ENCODE results near the gene PARD6B. TPM values are rescaled to one million over a fixed set of nuclear protein-coding genes. Genes with fewer than 3 reads are reported as not detected.

Gene PARD6B
- total RNA-seq, 2 experiments from 2014 or later = 4.4 to 6.1 TPM

DNA sequence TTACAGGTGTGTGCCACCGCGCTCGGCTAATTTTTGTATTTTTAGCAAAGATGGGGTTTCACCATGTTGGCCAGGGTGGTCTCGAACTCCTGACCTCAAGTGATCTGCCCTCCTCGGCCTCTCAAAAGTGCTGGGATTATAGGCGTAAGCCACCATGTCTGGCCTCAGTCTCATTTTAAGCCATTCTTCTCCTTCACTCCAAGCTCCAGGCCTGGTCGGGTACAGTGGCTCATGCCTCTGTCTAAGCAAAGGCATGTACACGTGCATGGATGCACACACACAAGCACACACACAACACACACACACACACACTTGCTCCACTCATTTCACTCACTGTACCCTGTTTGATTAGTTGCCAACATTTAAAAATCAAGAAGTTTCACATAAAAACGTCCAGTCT, 7.7 kb upstream of the PARD6B start:
- Histone ChIP-seq H3K9me2 (ENCODE audit: insufficient read depth, low read length) (no peaks in the 10 kb centered on the region), H3K4me1 (ENCODE audit: insufficient read depth, low read length, poor library complexity, severe bottlenecking) (no peaks in the 10 kb centered on the region), H3K4me2 (ENCODE audit: low read length) (no peak overlapping the region), H3K4me3 (ENCODE audit: low read depth, low read length, poor library complexity, severe bottlenecking) (no peak overlapping the region), H2AFZ (ENCODE audit: low read length) (no peak overlapping the region), H3K9me3 (ENCODE audit: low read length) (no peaks in the 10 kb centered on the region), H4K20me1 (ENCODE audit: insufficient read depth, low read length) (no peaks in the 10 kb centered on the region), H3K36me3 (ENCODE audit: insufficient read depth, low read length) (no peaks in the 10 kb centered on the region), H3K27ac (ENCODE audit: low read depth, low read length, poor library complexity, severe bottlenecking) (no peak overlapping the region), H3K79me2 (ENCODE audit: insufficient read depth, low read depth, low read length) (no peaks in the 10 kb centered on the region)
- POLR2A ChIA-PET = interaction anchor here (0.6 kb wide), 1 partner anchor 207 kb away, joined by 4 read pairs; no protein-coding TSS in a partner anchor
- DNase-seq (ENCODE audit: low spot score) = no peak
- intact Hi-C loops (cut with micrococcal nuclease; ENCODE audit: unreplicated experiment) = no loop called here
- TF ChIP-seq EZH2phosphoT487 (IDR thresholded peaks at IDR 0.05; ENCODE audit: borderline replicate concordance, low read depth, low read length) (no peak), CTCF (conservative IDR thresholded peaks at IDR 0.05; ENCODE audit: low read length) (no peak)
- CTCF ChIA-PET (ENCODE audit: unreplicated experiment) = no interaction called here
- BruUV-seq (replicated peaks) = no TSS peak

- CTCF ChIA-PET (ENCODE audit: unreplicated experiment) = no interaction called here
- Histone ChIP-seq H2AFZ (ENCODE audit: low read length) (no peak overlapping the region), H4K20me1 (ENCODE audit: insufficient read depth, low read length) (no peaks in the 10 kb centered on the region), H3K9me2 (ENCODE audit: insufficient read depth, low read length) (no peaks in the 10 kb centered on the region), H3K4me2 (ENCODE audit: low read length) (no peak overlapping the region), H3K36me3 (ENCODE audit: insufficient read depth, low read length) (no peaks in the 10 kb centered on the region), H3K4me3 (ENCODE audit: low read depth, low read length, poor library complexity, severe bottlenecking) (no peak overlapping the region), H3K79me2 (ENCODE audit: insufficient read depth, low read depth, low read length) (no peaks in the 10 kb centered on the region), H3K27ac (ENCODE audit: low read depth, low read length, poor library complexity, severe bottlenecking) (no peak overlapping the region), H3K4me1 (ENCODE audit: insufficient read depth, low read length, poor library complexity, severe bottlenecking) (peaks cover 3% of the 10 kb centered on the region), H3K9me3 (ENCODE audit: low read length) (no peaks in the 10 kb centered on the region)
- no peak for TF ChIP-seq CTCF (conservative IDR thresholded peaks at IDR 0.05; ENCODE audit: low read length)
- no peak for TF ChIP-seq EZH2phosphoT487 (IDR thresholded peaks at IDR 0.05; ENCODE audit: borderline replicate concordance, low read depth, low read length)
- no peak for DNase-seq (ENCODE audit: low spot score)
- POLR2A ChIA-PET = interaction anchor here (0.6 kb wide), 2 partner anchors 139 to 206 kb away, joined by 3 to 4 read pairs; no protein-coding TSS in a partner anchor
- BruUV-seq (replicated peaks) = no TSS peak
- intact Hi-C loops (cut with micrococcal nuclease; ENCODE audit: unreplicated experiment) = no loop called here
Measured at GRCh38 chr20:50724112-50724725, 7.2 kb upstream of the PARD6B start.
